ENCODE data around the gene FHOD3.

The FHOD3 gene

GRCh38 chr18:36602071-36602470, 304.6 kb downstream of the FHOD3 start:
- H3K27ac ChIP-seq (ENCODE audit: extremely low read depth, low read depth, low read length), result no peak overlapping the region
- ChIA-PET CTCF (no interaction called here), POLR2A (no interaction called here)
- H3K36me3 ChIP-seq (ENCODE audit: control insufficient read depth in 2 of 2, insufficient read depth in 1 of 2, low read length in 2 of 2), result peaks cover 0 to 7% of the 10 kb centered on the region in 2 experiments; a peak in 1 of 3 replicates
- no peaks in the 10 kb centered on the region for H3K9me3 ChIP-seq (ENCODE audit: control insufficient read depth, insufficient read depth, low read depth, low read length)
- no peaks in the 10 kb centered on the region for H3K4me1 ChIP-seq (ENCODE audit: control insufficient read depth, insufficient read depth, low read length)
- TF ChIP-seq ZNF830 (tag by site-specific recombination; IDR thresholded peaks at IDR 0.05; ENCODE audit: low read depth) (no peak), ZNF707 (tag by site-specific recombination; IDR thresholded peaks at IDR 0.05) (no peak)
- H3K4me3 ChIP-seq (ENCODE audit: low read depth, low read length), result no peak overlapping the region

DNA sequence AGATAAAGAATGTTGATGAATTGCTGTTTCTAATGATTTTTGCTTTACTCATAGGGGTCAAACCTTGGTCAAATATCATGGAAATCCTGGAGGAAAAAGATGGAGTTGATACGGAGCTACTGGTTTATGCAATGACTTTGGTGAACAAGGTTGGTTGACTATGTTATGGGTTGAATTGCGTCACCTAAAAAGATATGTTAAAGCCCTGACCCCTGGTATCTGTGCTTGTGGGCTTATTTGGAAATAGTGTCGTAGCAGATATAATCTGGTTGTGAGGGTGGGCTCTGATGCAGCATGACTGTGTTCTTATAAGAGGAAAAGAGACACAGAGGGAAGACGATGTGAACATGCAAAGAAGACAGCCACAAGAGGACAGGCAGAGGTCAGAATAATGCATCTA, 305.1 kb downstream of the FHOD3 start:
- Histone ChIP-seq H3K27ac (ENCODE audit: extremely low read depth, low read depth, low read length) (no peak overlapping the region), H3K4me1 (ENCODE audit: control insufficient read depth, insufficient read depth, low read length) (no peaks in the 10 kb centered on the region), H3K4me3 (ENCODE audit: low read depth, low read length) (no peak overlapping the region), H3K9me3 (ENCODE audit: control insufficient read depth, insufficient read depth, low read depth, low read length) (no peaks in the 10 kb centered on the region), H3K36me3 (ENCODE audit: control insufficient read depth in 2 of 2, insufficient read depth in 1 of 2, low read length in 2 of 2) (peaks cover 0 to 7% of the 10 kb centered on the region in 2 experiments; a peak in 1 of 3 replicates)
- POLR2A ChIA-PET, result no interaction called here
- CTCF ChIA-PET, result no interaction called here
- TF ChIP-seq ZNF624 (tag by site-specific recombination; IDR thresholded peaks at IDR 0.05) (no peak), ZNF610 (tag by site-specific recombination; IDR thresholded peaks at IDR 0.05; ENCODE audit: borderline replicate concordance) (no peak), BCL11A (tag by site-specific recombination; IDR thresholded peaks at IDR 0.05; ENCODE audit: low read depth) (no peak), MYNN (tag by site-specific recombination; IDR thresholded peaks at IDR 0.05; ENCODE audit: borderline replicate concordance) (no peak), KLF16 (tag by site-specific recombination; IDR thresholded peaks at IDR 0.05) (no peak), ZNF214 (tag by site-specific recombination; IDR thresholded peaks at IDR 0.05; ENCODE audit: borderline replicate concordance) (no peak), SETDB1 (IDR thresholded peaks at IDR 0.05; ENCODE audit: insufficient read length, low read length) (no peak), ZNF133 (tag by site-specific recombination; IDR thresholded peaks at IDR 0.05) (no peak), ZFP41 (tag by site-specific recombination; IDR thresholded peaks at IDR 0.05; ENCODE audit: borderline replicate concordance) (no peak), ZXDB (tag by site-specific recombination; IDR thresholded peaks at IDR 0.05) (no peak), SCRT2 (tag by site-specific recombination; IDR thresholded peaks at IDR 0.05) (no peak), ZNF623 (tag by site-specific recombination; IDR thresholded peaks at IDR 0.05) (no peak), ZNF529 (tag by site-specific recombination; IDR thresholded peaks at IDR 0.05; ENCODE audit: insufficient replicate concordance) (no peak), ZBTB8A (tag by site-specific recombination; IDR thresholded peaks at IDR 0.05) (no peak), ZNF837 (tag by site-specific recombination; IDR thresholded peaks at IDR 0.05) (no peak)
- TF ChIP-seq, protein P1, sequence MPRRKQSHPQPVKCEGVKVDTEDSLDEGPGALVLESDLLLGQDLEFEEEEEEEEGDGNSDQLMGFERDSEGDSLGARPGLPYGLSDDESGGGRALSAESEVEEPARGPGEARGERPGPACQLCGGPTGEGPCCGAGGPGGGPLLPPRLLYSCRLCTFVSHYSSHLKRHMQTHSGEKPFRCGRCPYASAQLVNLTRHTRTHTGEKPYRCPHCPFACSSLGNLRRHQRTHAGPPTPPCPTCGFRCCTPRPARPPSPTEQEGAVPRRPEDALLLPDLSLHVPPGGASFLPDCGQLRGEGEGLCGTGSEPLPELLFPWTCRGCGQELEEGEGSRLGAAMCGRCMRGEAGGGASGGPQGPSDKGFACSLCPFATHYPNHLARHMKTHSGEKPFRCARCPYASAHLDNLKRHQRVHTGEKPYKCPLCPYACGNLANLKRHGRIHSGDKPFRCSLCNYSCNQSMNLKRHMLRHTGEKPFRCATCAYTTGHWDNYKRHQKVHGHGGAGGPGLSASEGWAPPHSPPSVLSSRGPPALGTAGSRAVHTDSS (tag by site-specific recombination; IDR thresholded peaks at IDR 0.05), result no peak
- TF ChIP-seq, protein P2, sequence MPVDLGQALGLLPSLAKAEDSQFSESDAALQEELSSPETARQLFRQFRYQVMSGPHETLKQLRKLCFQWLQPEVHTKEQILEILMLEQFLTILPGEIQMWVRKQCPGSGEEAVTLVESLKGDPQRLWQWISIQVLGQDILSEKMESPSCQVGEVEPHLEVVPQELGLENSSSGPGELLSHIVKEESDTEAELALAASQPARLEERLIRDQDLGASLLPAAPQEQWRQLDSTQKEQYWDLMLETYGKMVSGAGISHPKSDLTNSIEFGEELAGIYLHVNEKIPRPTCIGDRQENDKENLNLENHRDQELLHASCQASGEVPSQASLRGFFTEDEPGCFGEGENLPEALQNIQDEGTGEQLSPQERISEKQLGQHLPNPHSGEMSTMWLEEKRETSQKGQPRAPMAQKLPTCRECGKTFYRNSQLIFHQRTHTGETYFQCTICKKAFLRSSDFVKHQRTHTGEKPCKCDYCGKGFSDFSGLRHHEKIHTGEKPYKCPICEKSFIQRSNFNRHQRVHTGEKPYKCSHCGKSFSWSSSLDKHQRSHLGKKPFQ (tag by site-specific recombination; IDR thresholded peaks at IDR 0.05), result no peak
- TF ChIP-seq, protein P3, sequence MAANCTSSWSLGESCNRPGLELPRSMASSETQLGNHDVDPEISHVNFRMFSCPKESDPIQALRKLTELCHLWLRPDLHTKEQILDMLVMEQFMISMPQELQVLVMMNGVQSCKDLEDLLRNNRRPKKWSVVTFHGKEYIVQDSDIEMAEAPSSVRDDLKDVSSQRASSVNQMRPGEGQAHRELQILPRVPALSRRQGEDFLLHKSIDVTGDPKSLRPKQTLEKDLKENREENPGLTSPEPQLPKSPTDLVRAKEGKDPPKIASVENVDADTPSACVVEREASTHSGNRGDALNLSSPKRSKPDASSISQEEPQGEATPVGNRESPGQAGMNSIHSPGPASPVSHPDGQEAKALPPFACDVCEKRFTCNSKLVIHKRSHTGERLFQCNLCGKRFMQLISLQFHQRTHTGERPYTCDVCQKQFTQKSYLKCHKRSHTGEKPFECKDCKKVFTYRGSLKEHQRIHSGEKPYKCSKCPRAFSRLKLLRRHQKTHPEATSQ (tag by site-specific recombination; IDR thresholded peaks at IDR 0.05), result no peak
